HL-60 (cell line): ENCODE measurements around the gene SMIM45.

ENCODE experiments used
- DNase-seq, 2 experiments: peaks; one replicate each; pipeline ENCODE4 v3.0.0-alpha.2; 2010 to 2020; ENCODE audit warnings: low read depth in 1 of 2, low spot score in 1 of 2
- H3K27ac ChIP-seq: fragments of 250-450 bp; sonication (Bioruptor Pico); replicated peaks from 2 replicates; pipeline ENCODE4 v1.5.1; 2020; ENCODE audit warnings: mild to moderate bottlenecking, moderate library complexity
- H3K27me3 ChIP-seq: fragments of 250-450 bp; sonication (Bioruptor Pico); 2 replicates; pipeline ENCODE4 v1.5.1; 2021; ENCODE audit warnings: mild to moderate bottlenecking, moderate library complexity; ENCODE audit not compliant: insufficient read depth, poor library complexity, severe bottlenecking
- H3K4me3 ChIP-seq: replicated peaks from 2 replicates; pipeline ENCODE4 v1.5.1; 2011; ENCODE audit warnings: mild to moderate bottlenecking, control low read depth, low read length; ENCODE audit not compliant: insufficient read depth
- GABPA ChIP-seq: IDR thresholded peaks from 2 replicates; pipeline ENCODE4 v1.6.1; 2012; ENCODE audit warnings: low read depth
- POLR2AphosphoS5 ChIP-seq: IDR thresholded peaks from 2 replicates; pipeline ENCODE4 v1.6.1; 2012; ENCODE audit warnings: low read depth
- SPI1 ChIP-seq: IDR thresholded peaks from 2 replicates; pipeline ENCODE4 v1.6.1; 2012; ENCODE audit warnings: low read depth, mild to moderate bottlenecking, borderline replicate concordance
- TF ChIP-seq, protein P1 (sequence below): IDR thresholded peaks from 2 replicates; pipeline ENCODE4 v1.6.1; 2012; ENCODE audit warnings: low read depth; ENCODE audit not compliant: insufficient replicate concordance
- TF ChIP-seq, protein P2 (sequence below): IDR thresholded peaks from one replicate; pipeline ENCODE4 v1.5.1; 2011; ENCODE audit warnings: low read length, control low read depth, inconsistent platforms; ENCODE audit not compliant: insufficient read depth

SMIM45 gene

DNA sequence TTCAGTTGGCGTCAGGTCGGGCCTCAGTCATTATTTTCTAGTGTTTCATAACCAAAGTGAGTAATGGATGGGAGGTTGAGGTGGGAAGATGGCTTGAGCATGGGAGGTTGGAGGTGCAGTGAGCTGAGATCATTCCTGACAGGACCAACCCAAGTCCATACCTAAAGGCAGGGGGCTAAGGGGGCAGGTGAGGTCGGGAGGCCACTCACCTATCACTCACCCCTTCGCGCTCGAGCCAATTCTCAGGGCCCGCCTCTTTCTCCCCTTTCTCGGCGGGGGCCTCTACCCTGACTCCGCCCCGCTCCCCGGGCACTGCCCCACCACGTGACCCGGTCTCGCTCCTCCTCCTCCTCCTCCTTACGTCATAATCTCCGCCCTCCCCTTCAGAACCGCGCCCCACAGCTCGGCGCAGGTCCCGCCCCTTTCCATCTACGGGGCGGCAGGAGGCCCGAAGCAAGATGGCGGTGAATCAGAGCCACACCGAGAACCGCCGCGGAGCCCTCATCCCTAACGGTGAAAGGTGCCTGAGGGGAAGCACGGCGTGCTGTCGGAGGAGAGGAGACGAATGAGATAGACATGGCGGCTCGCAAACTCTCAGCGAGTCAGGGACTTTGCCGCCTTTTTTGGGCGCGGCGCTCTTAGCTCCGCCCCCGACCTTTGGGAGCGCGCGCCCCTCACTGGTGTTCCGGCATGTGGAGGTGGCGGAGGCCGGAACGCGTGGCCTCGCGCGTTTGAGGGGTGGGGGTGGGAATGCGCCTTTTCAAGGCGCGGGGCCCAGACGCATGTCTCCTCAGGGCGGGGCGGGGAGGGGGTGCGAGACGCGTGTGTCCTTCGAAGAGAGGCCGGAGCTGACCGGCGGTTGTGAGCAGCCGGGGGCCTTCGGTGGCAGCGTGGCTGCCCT lies 46.7 kb downstream of the SMIM45 start, which contains the start of gene WBP2NL:
Gene WBP2NL (plus strand): TSS at position 428 of the 901 bp plus-strand sequence. CDS start 31 bp downstream, at position 459.
- Histone ChIP-seq H3K27me3 (no peaks in the 10 kb centered on the region), H3K4me3 (peak within 1 kb of the TSS; percentile 38), H3K27ac (no peak within 1 kb of the TSS)
- no peak for TF ChIP-seq POLR2AphosphoS5
- TF ChIP-seq, protein P1, sequence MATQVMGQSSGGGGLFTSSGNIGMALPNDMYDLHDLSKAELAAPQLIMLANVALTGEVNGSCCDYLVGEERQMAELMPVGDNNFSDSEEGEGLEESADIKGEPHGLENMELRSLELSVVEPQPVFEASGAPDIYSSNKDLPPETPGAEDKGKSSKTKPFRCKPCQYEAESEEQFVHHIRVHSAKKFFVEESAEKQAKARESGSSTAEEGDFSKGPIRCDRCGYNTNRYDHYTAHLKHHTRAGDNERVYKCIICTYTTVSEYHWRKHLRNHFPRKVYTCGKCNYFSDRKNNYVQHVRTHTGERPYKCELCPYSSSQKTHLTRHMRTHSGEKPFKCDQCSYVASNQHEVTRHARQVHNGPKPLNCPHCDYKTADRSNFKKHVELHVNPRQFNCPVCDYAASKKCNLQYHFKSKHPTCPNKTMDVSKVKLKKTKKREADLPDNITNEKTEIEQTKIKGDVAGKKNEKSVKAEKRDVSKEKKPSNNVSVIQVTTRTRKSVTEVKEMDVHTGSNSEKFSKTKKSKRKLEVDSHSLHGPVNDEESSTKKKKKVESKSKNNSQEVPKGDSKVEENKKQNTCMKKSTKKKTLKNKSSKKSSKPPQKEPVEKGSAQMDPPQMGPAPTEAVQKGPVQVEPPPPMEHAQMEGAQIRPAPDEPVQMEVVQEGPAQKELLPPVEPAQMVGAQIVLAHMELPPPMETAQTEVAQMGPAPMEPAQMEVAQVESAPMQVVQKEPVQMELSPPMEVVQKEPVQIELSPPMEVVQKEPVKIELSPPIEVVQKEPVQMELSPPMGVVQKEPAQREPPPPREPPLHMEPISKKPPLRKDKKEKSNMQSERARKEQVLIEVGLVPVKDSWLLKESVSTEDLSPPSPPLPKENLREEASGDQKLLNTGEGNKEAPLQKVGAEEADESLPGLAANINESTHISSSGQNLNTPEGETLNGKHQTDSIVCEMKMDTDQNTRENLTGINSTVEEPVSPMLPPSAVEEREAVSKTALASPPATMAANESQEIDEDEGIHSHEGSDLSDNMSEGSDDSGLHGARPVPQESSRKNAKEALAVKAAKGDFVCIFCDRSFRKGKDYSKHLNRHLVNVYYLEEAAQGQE: no peak
- no peak for TF ChIP-seq SPI1
- no peak for TF ChIP-seq GABPA
- TF ChIP-seq, protein P2, sequence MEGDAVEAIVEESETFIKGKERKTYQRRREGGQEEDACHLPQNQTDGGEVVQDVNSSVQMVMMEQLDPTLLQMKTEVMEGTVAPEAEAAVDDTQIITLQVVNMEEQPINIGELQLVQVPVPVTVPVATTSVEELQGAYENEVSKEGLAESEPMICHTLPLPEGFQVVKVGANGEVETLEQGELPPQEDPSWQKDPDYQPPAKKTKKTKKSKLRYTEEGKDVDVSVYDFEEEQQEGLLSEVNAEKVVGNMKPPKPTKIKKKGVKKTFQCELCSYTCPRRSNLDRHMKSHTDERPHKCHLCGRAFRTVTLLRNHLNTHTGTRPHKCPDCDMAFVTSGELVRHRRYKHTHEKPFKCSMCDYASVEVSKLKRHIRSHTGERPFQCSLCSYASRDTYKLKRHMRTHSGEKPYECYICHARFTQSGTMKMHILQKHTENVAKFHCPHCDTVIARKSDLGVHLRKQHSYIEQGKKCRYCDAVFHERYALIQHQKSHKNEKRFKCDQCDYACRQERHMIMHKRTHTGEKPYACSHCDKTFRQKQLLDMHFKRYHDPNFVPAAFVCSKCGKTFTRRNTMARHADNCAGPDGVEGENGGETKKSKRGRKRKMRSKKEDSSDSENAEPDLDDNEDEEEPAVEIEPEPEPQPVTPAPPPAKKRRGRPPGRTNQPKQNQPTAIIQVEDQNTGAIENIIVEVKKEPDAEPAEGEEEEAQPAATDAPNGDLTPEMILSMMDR: no peak
- DNase-seq: peak; percentile 54 to 74

DNA sequence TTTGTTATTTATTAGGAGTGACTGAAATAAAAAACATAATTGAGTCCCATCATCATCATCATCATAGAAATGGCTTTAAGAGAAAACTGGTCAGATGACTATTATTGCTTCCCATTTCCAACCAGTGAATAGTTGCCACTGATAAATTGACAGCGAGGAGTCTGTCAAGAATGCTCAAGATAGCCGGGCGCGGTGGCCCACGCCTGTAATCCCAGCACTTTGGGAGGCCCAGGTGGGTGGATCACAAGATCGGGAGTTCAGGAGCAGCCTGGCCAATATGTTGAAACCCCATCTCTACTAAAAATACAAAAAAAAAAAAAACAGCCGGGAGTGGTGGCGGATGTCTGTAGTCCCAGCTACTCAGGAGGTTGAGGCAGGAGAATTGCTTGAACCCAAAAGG lies 48.5 kb downstream of the SMIM45 start:
- H3K4me3 ChIP-seq: no peak overlapping the region
- TF ChIP-seq, protein P2: no peak
- TF ChIP-seq POLR2AphosphoS5 (no peak), GABPA (no peak), SPI1 (no peak)
- TF ChIP-seq, protein P1: no peak
- no peak for DNase-seq
- no peaks in the 10 kb centered on the region for H3K27me3 ChIP-seq
- H3K27ac ChIP-seq: no peak overlapping the region

DNA sequence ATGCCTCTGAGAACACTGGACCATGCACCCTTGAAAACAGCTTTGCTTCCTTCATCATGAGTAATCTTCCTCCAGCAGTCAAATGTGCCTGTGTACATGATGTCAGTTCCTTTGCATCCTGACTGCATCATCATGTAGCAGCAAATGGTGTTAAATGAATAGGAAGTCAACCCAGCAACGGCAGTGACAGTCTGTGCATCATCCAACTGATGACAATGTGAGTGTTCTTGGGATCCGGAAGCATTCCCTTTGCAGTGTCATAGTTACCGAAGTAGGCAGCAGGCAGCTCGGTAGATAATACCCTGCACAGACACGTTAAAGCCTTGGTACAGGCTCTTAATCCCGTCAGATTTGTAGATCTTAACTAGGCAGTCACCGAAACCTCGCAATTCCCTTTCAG lies 49.2 kb downstream of the SMIM45 start:
- TF ChIP-seq, protein P2: no peak
- TF ChIP-seq SPI1: no peak
- TF ChIP-seq GABPA: no peak
- TF ChIP-seq POLR2AphosphoS5: no peak
- TF ChIP-seq, protein P1: no peak

More for the DNA sequence above, 49.2 kb downstream of the SMIM45 start:
- Histone ChIP-seq H3K27ac (no peak overlapping the region), H3K4me3 (no peak overlapping the region), H3K27me3 (no peaks in the 10 kb centered on the region)
- no peak for DNase-seq
